Measurements from ENCODE around the gene LTBP1. TPM values are rescaled to one million over a fixed set of nuclear protein-coding genes. Genes with fewer than 3 reads are reported as not detected.

Gene LTBP1
- total and polyA plus RNA-seq, 10 of the 15 experiments (the other 5 are each of a cell fraction or from before 2014, with no cell fraction given): 0.01 to 0.28 (median 0.12) TPM; not detected in 2

GRCh38 chr2:33313039-33313438 is 366.3 kb downstream of the LTBP1 start:
- SMC1A ChIA-PET (ENCODE audit: uncharacterized antibody, unreplicated experiment): no interaction called here
- in situ Hi-C loops (cut with MboI): no loop called here

More at GRCh38 chr2:33313039-33313438, 366.3 kb downstream of the LTBP1 start:
- intact Hi-C loops (cut with micrococcal nuclease; ENCODE audit: unreplicated experiment): no loop called here
- H4K20me1 ChIP-seq (ENCODE audit: control insufficient read depth, insufficient read depth): no peaks in the 10 kb centered on the region
- no peak overlapping the region for H3K27ac ChIP-seq (ENCODE audit: control insufficient read depth, insufficient read depth)
- ChIA-PET CTCF (interaction anchor here (0.7 kb wide), 1 partner anchor 92 kb away, joined by 3 read pairs; no protein-coding TSS in a partner anchor), RAD21 (ENCODE audit: unreplicated experiment) (no interaction called here), POLR2A (no interaction called here)
- no peaks in the 10 kb centered on the region for H3K79me2 ChIP-seq (ENCODE audit: control insufficient read depth, insufficient read depth, low read length)
- no peaks in the 10 kb centered on the region for H3K9me3 ChIP-seq (replicated peaks; ENCODE audit: control insufficient read depth, insufficient read depth, low read length)
- H2AFZ ChIP-seq (ENCODE audit: control insufficient read depth, low read depth, low read length): no peak overlapping the region
- H3K9ac ChIP-seq (ENCODE audit: control insufficient read depth, insufficient read depth, low read length): no peak overlapping the region
- ATAC-seq: no peak
- WGBS (ENCODE audit: insufficient coverage, insufficient replicate concordance, low lambda C conversion rate, missing lambda C conversion rate): 18% methylated on average over 3 of the region's 3 CpGs
- no peaks in the 10 kb centered on the region for H3K36me3 ChIP-seq (ENCODE audit: control insufficient read depth in 2 of 2, insufficient read depth in 2 of 2, low read length in 1 of 2)
- BruUV-seq (replicated peaks): no TSS peak
- H3K4me1 ChIP-seq (ENCODE audit: control insufficient read depth, insufficient read depth, low read length): no peaks in the 10 kb centered on the region
- TF ChIP-seq WRNIP1 (IDR thresholded peaks at IDR 0.05; ENCODE audit: borderline replicate concordance, low read depth, low read length): no peak
- TF ChIP-seq TAF1 (IDR thresholded peaks at IDR 0.05; ENCODE audit: borderline replicate concordance, low read depth, low read length): no peak
- TF ChIP-seq BACH1 (IDR thresholded peaks at IDR 0.05; ENCODE audit: borderline replicate concordance): no peak
- no peak for TF ChIP-seq HDAC6 (IDR thresholded peaks at IDR 0.05; ENCODE audit: unreplicated experiment)
- TF ChIP-seq, protein P1, sequence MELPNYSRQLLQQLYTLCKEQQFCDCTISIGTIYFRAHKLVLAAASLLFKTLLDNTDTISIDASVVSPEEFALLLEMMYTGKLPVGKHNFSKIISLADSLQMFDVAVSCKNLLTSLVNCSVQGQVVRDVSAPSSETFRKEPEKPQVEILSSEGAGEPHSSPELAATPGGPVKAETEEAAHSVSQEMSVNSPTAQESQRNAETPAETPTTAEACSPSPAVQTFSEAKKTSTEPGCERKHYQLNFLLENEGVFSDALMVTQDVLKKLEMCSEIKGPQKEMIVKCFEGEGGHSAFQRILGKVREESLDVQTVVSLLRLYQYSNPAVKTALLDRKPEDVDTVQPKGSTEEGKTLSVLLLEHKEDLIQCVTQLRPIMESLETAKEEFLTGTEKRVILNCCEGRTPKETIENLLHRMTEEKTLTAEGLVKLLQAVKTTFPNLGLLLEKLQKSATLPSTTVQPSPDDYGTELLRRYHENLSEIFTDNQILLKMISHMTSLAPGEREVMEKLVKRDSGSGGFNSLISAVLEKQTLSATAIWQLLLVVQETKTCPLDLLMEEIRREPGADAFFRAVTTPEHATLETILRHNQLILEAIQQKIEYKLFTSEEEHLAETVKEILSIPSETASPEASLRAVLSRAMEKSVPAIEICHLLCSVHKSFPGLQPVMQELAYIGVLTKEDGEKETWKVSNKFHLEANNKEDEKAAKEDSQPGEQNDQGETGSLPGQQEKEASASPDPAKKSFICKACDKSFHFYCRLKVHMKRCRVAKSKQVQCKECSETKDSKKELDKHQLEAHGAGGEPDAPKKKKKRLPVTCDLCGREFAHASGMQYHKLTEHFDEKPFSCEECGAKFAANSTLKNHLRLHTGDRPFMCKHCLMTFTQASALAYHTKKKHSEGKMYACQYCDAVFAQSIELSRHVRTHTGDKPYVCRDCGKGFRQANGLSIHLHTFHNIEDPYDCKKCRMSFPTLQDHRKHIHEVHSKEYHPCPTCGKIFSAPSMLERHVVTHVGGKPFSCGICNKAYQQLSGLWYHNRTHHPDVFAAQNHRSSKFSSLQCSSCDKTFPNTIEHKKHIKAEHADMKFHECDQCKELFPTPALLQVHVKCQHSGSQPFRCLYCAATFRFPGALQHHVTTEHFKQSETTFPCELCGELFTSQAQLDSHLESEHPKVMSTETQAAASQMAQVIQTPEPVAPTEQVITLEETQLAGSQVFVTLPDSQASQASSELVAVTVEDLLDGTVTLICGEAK (IDR thresholded peaks at IDR 0.05; ENCODE audit: borderline replicate concordance): no peak
- TF ChIP-seq NFXL1 (IDR thresholded peaks at IDR 0.05; ENCODE audit: borderline replicate concordance): no peak
- no peak for TF ChIP-seq SPI1 (IDR thresholded peaks at IDR 0.05; ENCODE audit: borderline replicate concordance, insufficient read depth, low read depth, low read length)
- TF ChIP-seq PRDM15 (CRISPR knock-in tag; IDR thresholded peaks at IDR 0.05): no peak
- no peak for TF ChIP-seq PKNOX1 (IDR thresholded peaks at IDR 0.05)
- TF ChIP-seq SP1 (IDR thresholded peaks at IDR 0.05; ENCODE audit: low read depth, low read length): no peak
- TF ChIP-seq STAT3 (IDR thresholded peaks at IDR 0.05; ENCODE audit: low read depth, low read length): no peak
- no peak for TF ChIP-seq CHD2 (IDR thresholded peaks at IDR 0.05; ENCODE audit: borderline replicate concordance, low read depth, low read length)
- TF ChIP-seq, protein P2, sequence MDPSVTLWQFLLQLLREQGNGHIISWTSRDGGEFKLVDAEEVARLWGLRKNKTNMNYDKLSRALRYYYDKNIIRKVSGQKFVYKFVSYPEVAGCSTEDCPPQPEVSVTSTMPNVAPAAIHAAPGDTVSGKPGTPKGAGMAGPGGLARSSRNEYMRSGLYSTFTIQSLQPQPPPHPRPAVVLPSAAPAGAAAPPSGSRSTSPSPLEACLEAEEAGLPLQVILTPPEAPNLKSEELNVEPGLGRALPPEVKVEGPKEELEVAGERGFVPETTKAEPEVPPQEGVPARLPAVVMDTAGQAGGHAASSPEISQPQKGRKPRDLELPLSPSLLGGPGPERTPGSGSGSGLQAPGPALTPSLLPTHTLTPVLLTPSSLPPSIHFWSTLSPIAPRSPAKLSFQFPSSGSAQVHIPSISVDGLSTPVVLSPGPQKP (IDR thresholded peaks at IDR 0.05; ENCODE audit: low read depth, low read length): no peak
- H3K4me2 ChIP-seq (ENCODE audit: control insufficient read depth, insufficient read depth): no peak overlapping the region
- H3K27me3 ChIP-seq (replicated peaks in 1 of 2; ENCODE audit: control insufficient read depth in 2 of 2, insufficient read depth in 2 of 2, low read length in 1 of 2): peaks cover 2 to 3% of the 10 kb centered on the region in 2 experiments; a peak in 1 of 4 replicates
- H3K4me3 ChIP-seq: no peak overlapping the region
- no peak for DNase-seq (ENCODE audit: low read depth, low spot score)
- FAIRE-seq: no peak

Data from GM12878 (cell line).